T-helper 17 cell (primary cell): ENCODE results near the gene ACKR3. TPM values are rescaled to one million over a fixed set of nuclear protein-coding genes. Genes with fewer than 3 reads are reported as not detected.

ENCODE experiments used
- ATAC-seq: fragments of 150-1000 bp; cut with Tn5 transposase; 2 replicates; pipeline ENCODE4 v1.10.0; 2021; ENCODE audit warnings: mild to moderate bottlenecking, moderate library complexity
- DNase-seq, 3 donors: peaks; one replicate each; pipeline versions ENCODE4 v3.0.0 to v3.0.0-alpha.2; 2020 to 2021
- H3K9me3 ChIP-seq: one replicate; pipeline ENCODE4 v1.7.0; 2013; ENCODE audit warnings: low read length, mild to moderate bottlenecking; ENCODE audit not compliant: control insufficient read depth, poor library complexity, severe bottlenecking
- H3K27ac Mint-ChIP-seq: one replicate; pipeline ENCODE4 v1.8.0; 2022; ENCODE audit warnings: mild to moderate bottlenecking, moderate library complexity, mixed read lengths
- H3K27me3 Mint-ChIP-seq: one replicate; pipeline ENCODE4 v1.8.0; 2022; ENCODE audit warnings: mixed read lengths
- H3K36me3 Mint-ChIP-seq: one replicate; pipeline ENCODE4 v1.8.0; 2022; ENCODE audit warnings: low read depth, mixed read lengths
- H3K4me1 Mint-ChIP-seq: one replicate; pipeline ENCODE4 v1.8.0; 2022; ENCODE audit warnings: mild to moderate bottlenecking, mixed read lengths
- H3K4me3 Mint-ChIP-seq: one replicate; pipeline ENCODE4 v1.8.0; 2022; ENCODE audit warnings: mild to moderate bottlenecking, moderate library complexity, mixed read lengths
- total RNA-seq, 4 donors: library from RNA in 2 of 4; stranded (reverse) in 2 of 4; gene quantifications; one replicate each; pipeline ENCODE4 v1.2.3 and lab custom pipeline; 2022 to 2026

The ACKR3 gene
- total RNA-seq, 2 donors from 2014 or later = 1.3 to 2.3 TPM

- H3K27ac Mint-ChIP-seq = no peak overlapping the region
These were observed 7.3 kb downstream of the ACKR3 start for GRCh38 chr2:236576953-236577352.

GRCh38 chr2:236577481-236578410 lies 8.1 kb downstream of the ACKR3 start:
- H3K36me3 Mint-ChIP-seq = peaks cover 12% of the 10 kb centered on the region
- H3K9me3 ChIP-seq = no peaks in the 10 kb centered on the region
- ATAC-seq (no peak), DNase-seq (no peak)
- peaks cover 11% of the 10 kb centered on the region for H3K4me1 Mint-ChIP-seq
- no peaks in the 10 kb centered on the region for H3K27me3 Mint-ChIP-seq
- no peak overlapping the region for H3K27ac Mint-ChIP-seq
- no peak overlapping the region for H3K4me3 Mint-ChIP-seq

More at GRCh38 chr2:236576953-236577352, 7.3 kb downstream of the ACKR3 start:
- Mint-ChIP-seq H3K36me3 (peaks cover 12% of the 10 kb centered on the region), H3K4me3 (no peak overlapping the region), H3K4me1 (peaks cover 11% of the 10 kb centered on the region), H3K27me3 (no peaks in the 10 kb centered on the region)
- DNase-seq (no peak), ATAC-seq (no peak)
- H3K9me3 ChIP-seq = no peaks in the 10 kb centered on the region

GRCh38 chr2:236578411-236578846 lies 8.8 kb downstream of the ACKR3 start:
- Mint-ChIP-seq H3K27me3 (no peaks in the 10 kb centered on the region), H3K27ac (no peak overlapping the region), H3K36me3 (peaks cover 15% of the 10 kb centered on the region), H3K4me1 (peaks cover 11% of the 10 kb centered on the region), H3K4me3 (no peak overlapping the region)
- H3K9me3 ChIP-seq = no peaks in the 10 kb centered on the region
- ATAC-seq = no peak
- DNase-seq = no peak

- H3K36me3 Mint-ChIP-seq = peaks cover 15% of the 10 kb centered on the region
- DNase-seq = no peak
- H3K4me3 Mint-ChIP-seq = no peak overlapping the region
- no peaks in the 10 kb centered on the region for H3K27me3 Mint-ChIP-seq
- no peaks in the 10 kb centered on the region for H3K9me3 ChIP-seq
- H3K4me1 Mint-ChIP-seq = peaks cover 6% of the 10 kb centered on the region
- no peak overlapping the region for H3K27ac Mint-ChIP-seq
- no peak for ATAC-seq
These were observed 9.6 kb downstream of the ACKR3 start for GRCh38 chr2:236579048-236579745.

- Mint-ChIP-seq H3K36me3 (peaks cover 15% of the 10 kb centered on the region), H3K4me1 (peaks cover 4% of the 10 kb centered on the region), H3K27ac (no peak overlapping the region), H3K4me3 (no peak overlapping the region), H3K27me3 (no peaks in the 10 kb centered on the region)
- ATAC-seq (no peak), DNase-seq (no peak)
- no peaks in the 10 kb centered on the region for H3K9me3 ChIP-seq
These were observed 10.2 kb downstream of the ACKR3 start for GRCh38 chr2:236579746-236580315.

- H3K36me3 Mint-ChIP-seq = peaks cover 15% of the 10 kb centered on the region
- H3K27me3 Mint-ChIP-seq = no peaks in the 10 kb centered on the region
- H3K4me3 Mint-ChIP-seq = no peak overlapping the region
- H3K9me3 ChIP-seq = no peaks in the 10 kb centered on the region
- ATAC-seq (no peak), DNase-seq (no peak)
- peaks cover 4% of the 10 kb centered on the region for H3K4me1 Mint-ChIP-seq
- H3K27ac Mint-ChIP-seq = peak overlapping the region; percentile 68
These were observed 11.2 kb downstream of the ACKR3 start for GRCh38 chr2:236580746-236581355.

- no peak for ATAC-seq
- Mint-ChIP-seq H3K36me3 (peaks cover 15% of the 10 kb centered on the region), H3K27ac (no peak overlapping the region), H3K4me3 (no peak overlapping the region), H3K27me3 (no peaks in the 10 kb centered on the region), H3K4me1 (peaks cover 4% of the 10 kb centered on the region)
- no peak for DNase-seq
- no peaks in the 10 kb centered on the region for H3K9me3 ChIP-seq
These were observed 11.9 kb downstream of the ACKR3 start for GRCh38 chr2:236581546-236581945.

- DNase-seq = no peak
- Mint-ChIP-seq H3K27me3 (no peaks in the 10 kb centered on the region), H3K36me3 (peaks cover 15% of the 10 kb centered on the region), H3K4me3 (no peak overlapping the region), H3K27ac (peak overlapping the region; percentile 14), H3K4me1 (peaks cover 4% of the 10 kb centered on the region)
- no peaks in the 10 kb centered on the region for H3K9me3 ChIP-seq
- ATAC-seq = no peak
These were observed 13.3 kb downstream of the ACKR3 start for GRCh38 chr2:236582968-236583367.

- H3K9me3 ChIP-seq = no peaks in the 10 kb centered on the region
- DNase-seq (no peak), ATAC-seq (no peak)
- H3K27ac Mint-ChIP-seq = no peak overlapping the region
- H3K4me1 Mint-ChIP-seq = peaks cover 4% of the 10 kb centered on the region
- no peaks in the 10 kb centered on the region for H3K27me3 Mint-ChIP-seq
- H3K36me3 Mint-ChIP-seq = peaks cover 15% of the 10 kb centered on the region
- no peak overlapping the region for H3K4me3 Mint-ChIP-seq
These were observed 14.1 kb downstream of the ACKR3 start for GRCh38 chr2:236583621-236584203.

- Mint-ChIP-seq H3K27me3 (no peaks in the 10 kb centered on the region), H3K4me3 (no peak overlapping the region), H3K4me1 (peaks cover 4% of the 10 kb centered on the region), H3K27ac (no peak overlapping the region), H3K36me3 (peaks cover 15% of the 10 kb centered on the region)
- H3K9me3 ChIP-seq = no peaks in the 10 kb centered on the region
- DNase-seq (no peak), ATAC-seq (no peak)
These were observed 15.1 kb downstream of the ACKR3 start for GRCh38 chr2:236584521-236585384.

GRCh38 chr2:236585966-236586365 lies 16.3 kb downstream of the ACKR3 start:
- Mint-ChIP-seq H3K27me3 (no peaks in the 10 kb centered on the region), H3K27ac (no peak overlapping the region), H3K4me1 (peaks cover 4% of the 10 kb centered on the region), H3K4me3 (no peak overlapping the region), H3K36me3 (peaks cover 7% of the 10 kb centered on the region)
- ATAC-seq (no peak), DNase-seq (no peak)
- H3K9me3 ChIP-seq = no peaks in the 10 kb centered on the region
